Lower leg skin (tissue), 3 donors: ENCODE measurements around the gene WNT5B.

Experiments
- CTCF ChIP-seq, 3 donors: fragments of 450-650 bp; IDR thresholded peaks; one replicate each; pipeline ENCODE4 v1.5.1; 2016; ENCODE audit warnings: antibody characterized with exemption in 3 of 3, mild to moderate bottlenecking in 3 of 3, moderate library complexity in 2 of 3
- POLR2A ChIP-seq, 2 donors: fragments of 450-650 bp; IDR thresholded peaks; one replicate each; pipeline ENCODE4 v1.6.1; 2016 to 2017; ENCODE audit warnings: antibody characterized with exemption in 2 of 2, mild to moderate bottlenecking in 1 of 2, moderate library complexity in 1 of 2

GRCh38 chr12:1587927-1588574 is 41.0 kb upstream of the WNT5B start:
- TF ChIP-seq CTCF (IDR thresholded peaks at IDR 0.05) (no peak), POLR2A (IDR thresholded peaks at IDR 0.05) (no peak)
